WERI-Rb-1 (cell line): ENCODE data around the gene ACVR1C.

Experiments used
- DNase-seq: peaks from one replicate; pipeline ENCODE4 v3.0.0-alpha.2; 2020
- H3K27ac ChIP-seq: fragments of 250-450 bp; sonication (Bioruptor Pico); 2 replicates; pipeline ENCODE4 v1.5.1; 2020; ENCODE audit warnings: mild to moderate bottlenecking, moderate library complexity
- H3K27me3 ChIP-seq: fragments of 250-450 bp; sonication (Bioruptor Pico); 2 replicates; pipeline ENCODE4 v1.5.1; 2021; ENCODE audit warnings: mild to moderate bottlenecking, low read depth, moderate library complexity; ENCODE audit not compliant: insufficient read depth, severe bottlenecking
- H3K36me3 ChIP-seq: fragments of 250-450 bp; sonication (Bioruptor Pico); 2 replicates; pipeline ENCODE4 v1.5.1; 2020; ENCODE audit warnings: mild to moderate bottlenecking, moderate library complexity
- H3K4me3 ChIP-seq: 2 replicates; pipeline ENCODE4 v1.5.1; 2011; ENCODE audit warnings: low read depth, mild to moderate bottlenecking, control low read depth, low read length
- H3K9me3 ChIP-seq: fragments of 250-450 bp; sonication (Bioruptor Pico); 2 replicates; pipeline ENCODE4 v1.5.1; 2021; ENCODE audit warnings: mild to moderate bottlenecking, moderate library complexity; ENCODE audit not compliant: severe bottlenecking
- TF ChIP-seq, protein P1 (sequence below): IDR thresholded peaks from 2 replicates; pipeline ENCODE4 v1.5.1; 2011; ENCODE audit warnings: low read depth, mild to moderate bottlenecking, control low read depth, inconsistent platforms, low read length

ACVR1C gene

DNA sequence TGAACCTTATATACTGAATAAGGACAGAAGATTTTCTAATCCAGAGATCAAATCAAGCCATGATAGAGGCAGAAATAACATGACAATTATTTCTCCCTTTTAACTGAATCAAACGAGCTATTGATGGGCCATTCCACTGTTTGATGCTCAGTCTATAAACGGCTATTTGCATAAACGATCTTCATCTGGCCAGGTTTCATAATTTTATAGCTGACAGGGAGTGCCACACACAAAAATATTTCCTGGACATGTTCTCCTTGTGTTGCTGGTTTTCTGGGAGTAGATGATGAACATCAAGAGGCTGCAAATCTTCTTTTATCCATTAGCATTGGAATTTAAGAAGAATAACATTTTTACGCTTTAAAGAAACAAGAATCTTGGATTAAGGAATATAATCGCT is 63.1 kb downstream of the ACVR1C start:
- no peak overlapping the region for H3K4me3 ChIP-seq
- TF ChIP-seq, protein P1, sequence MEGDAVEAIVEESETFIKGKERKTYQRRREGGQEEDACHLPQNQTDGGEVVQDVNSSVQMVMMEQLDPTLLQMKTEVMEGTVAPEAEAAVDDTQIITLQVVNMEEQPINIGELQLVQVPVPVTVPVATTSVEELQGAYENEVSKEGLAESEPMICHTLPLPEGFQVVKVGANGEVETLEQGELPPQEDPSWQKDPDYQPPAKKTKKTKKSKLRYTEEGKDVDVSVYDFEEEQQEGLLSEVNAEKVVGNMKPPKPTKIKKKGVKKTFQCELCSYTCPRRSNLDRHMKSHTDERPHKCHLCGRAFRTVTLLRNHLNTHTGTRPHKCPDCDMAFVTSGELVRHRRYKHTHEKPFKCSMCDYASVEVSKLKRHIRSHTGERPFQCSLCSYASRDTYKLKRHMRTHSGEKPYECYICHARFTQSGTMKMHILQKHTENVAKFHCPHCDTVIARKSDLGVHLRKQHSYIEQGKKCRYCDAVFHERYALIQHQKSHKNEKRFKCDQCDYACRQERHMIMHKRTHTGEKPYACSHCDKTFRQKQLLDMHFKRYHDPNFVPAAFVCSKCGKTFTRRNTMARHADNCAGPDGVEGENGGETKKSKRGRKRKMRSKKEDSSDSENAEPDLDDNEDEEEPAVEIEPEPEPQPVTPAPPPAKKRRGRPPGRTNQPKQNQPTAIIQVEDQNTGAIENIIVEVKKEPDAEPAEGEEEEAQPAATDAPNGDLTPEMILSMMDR: no peak
- no peak overlapping the region for H3K27ac ChIP-seq
- no peaks in the 10 kb centered on the region for H3K27me3 ChIP-seq
- no peaks in the 10 kb centered on the region for H3K9me3 ChIP-seq
- DNase-seq: no peak
- no peaks in the 10 kb centered on the region for H3K36me3 ChIP-seq

- TF ChIP-seq, protein P1: no peak
- Histone ChIP-seq H3K4me3 (no peak overlapping the region), H3K27ac (no peak overlapping the region), H3K9me3 (no peaks in the 10 kb centered on the region), H3K36me3 (no peaks in the 10 kb centered on the region), H3K27me3 (no peaks in the 10 kb centered on the region)
- no peak for DNase-seq
These were observed 68.8 kb downstream of the ACVR1C start for GRCh38 chr2:157559890-157560289.

DNA sequence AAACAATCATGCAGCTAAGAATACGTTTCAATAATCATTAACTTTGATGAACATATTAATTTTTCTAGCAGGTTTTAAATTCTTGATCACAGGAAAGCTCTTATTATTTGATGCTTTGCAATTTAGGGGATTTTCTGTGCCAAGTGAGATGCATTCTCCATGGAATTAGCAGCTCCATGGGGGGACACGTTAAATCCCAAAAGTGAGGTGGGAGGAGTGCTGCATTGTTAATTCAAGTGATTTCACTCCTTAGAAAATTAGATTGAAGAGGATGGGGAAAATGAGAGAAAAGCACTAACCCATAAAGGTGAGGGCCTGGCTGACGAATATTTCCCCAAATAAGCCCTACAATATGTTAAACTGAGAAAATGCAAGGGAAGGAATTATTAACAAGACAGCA is 69.2 kb downstream of the ACVR1C start:
- no peak overlapping the region for H3K4me3 ChIP-seq
- no peak for DNase-seq
- H3K27ac ChIP-seq: no peak overlapping the region
- no peaks in the 10 kb centered on the region for H3K27me3 ChIP-seq
- H3K36me3 ChIP-seq: no peaks in the 10 kb centered on the region
- TF ChIP-seq, protein P1: no peak
- no peaks in the 10 kb centered on the region for H3K9me3 ChIP-seq

DNA sequence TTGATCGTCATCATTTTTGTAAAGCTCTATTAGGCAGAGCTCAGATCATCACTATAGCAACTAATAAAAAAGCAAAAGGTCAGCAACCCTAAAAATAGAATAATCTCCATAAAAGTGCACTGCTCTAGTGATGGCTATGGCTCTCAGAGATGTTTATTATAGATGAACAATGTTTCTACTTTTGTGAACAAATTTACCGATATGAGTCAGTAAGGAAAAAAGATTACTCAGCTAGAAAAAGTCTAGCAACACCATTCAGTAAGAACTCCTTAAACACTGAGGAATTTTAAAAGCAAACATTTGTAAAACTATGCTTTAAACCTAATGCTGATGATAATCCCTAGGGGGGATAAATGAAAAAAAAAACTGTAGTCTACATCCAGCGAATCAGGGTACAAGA is 69.6 kb downstream of the ACVR1C start:
- Histone ChIP-seq H3K27ac (no peak overlapping the region), H3K4me3 (no peak overlapping the region), H3K36me3 (no peaks in the 10 kb centered on the region), H3K27me3 (no peaks in the 10 kb centered on the region), H3K9me3 (no peaks in the 10 kb centered on the region)
- DNase-seq: no peak
- TF ChIP-seq, protein P1: no peak

DNA sequence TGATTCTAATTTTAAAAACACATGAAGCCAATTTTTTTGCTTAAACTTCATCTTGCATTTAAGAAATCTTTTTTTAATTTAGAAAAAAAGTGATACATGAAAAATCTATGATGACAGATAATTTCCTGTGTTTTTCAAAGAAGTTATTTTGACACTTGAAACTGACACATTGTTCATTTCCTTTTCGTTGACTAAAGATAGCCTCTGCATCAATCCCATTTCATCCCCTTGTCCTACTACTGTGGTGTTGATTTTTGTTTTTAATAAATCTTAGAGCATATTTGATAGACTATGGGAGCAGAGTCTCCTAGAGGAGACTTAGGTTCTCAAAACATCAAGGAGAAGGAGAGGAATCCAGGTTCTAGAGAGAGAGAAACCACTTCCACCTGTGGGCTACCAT is 70.9 kb downstream of the ACVR1C start:
- Histone ChIP-seq H3K9me3 (no peaks in the 10 kb centered on the region), H3K27ac (no peak overlapping the region), H3K27me3 (no peaks in the 10 kb centered on the region), H3K4me3 (no peak overlapping the region), H3K36me3 (no peaks in the 10 kb centered on the region)
- TF ChIP-seq, protein P1: no peak
- DNase-seq: no peak

DNA sequence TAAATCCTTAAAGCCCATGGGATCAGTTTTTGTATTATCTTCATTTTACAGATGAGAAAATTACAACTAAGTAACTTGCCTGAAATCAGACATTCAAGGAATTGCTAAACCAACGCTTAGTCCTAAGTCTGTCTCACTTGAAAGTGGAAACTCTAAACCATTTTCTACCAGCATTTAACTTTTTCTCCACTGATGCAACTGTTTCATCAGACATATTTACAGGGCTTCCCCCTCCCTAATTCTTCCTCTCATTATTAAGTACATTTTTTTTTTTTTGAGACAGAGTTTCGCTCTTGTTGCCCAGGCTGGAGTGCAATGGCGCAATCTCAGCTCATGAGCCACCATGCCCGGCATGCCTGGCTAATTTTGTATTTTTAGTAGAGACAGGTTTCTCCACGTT is 88.6 kb downstream of the ACVR1C start:
- no peaks in the 10 kb centered on the region for H3K36me3 ChIP-seq
- no peak overlapping the region for H3K4me3 ChIP-seq

More for the DNA sequence above, 88.6 kb downstream of the ACVR1C start:
- TF ChIP-seq, protein P1: no peak
- no peaks in the 10 kb centered on the region for H3K27me3 ChIP-seq
- no peak for DNase-seq
- H3K27ac ChIP-seq: no peak overlapping the region
- H3K9me3 ChIP-seq: no peaks in the 10 kb centered on the region
